ENCODE data around the gene NCK2. TPM values are rescaled to one million over a fixed set of nuclear protein-coding genes. Genes with fewer than 3 reads are reported as not detected.

Gene NCK2
- total and polyA plus RNA-seq, 2 of the 13 experiments (the other 11 are each of a cell fraction or from before 2014, with no cell fraction given) = 14.8 to 23.5 TPM

GRCh38 chr2:105744091-105744908, 412 bp upstream of the NCK2 start (continued):
- no peak for TF ChIP-seq MLXIP (CRISPR knock-in tag; IDR thresholded peaks at IDR 0.05; ENCODE audit: borderline replicate concordance)
- TF ChIP-seq, protein P1, sequence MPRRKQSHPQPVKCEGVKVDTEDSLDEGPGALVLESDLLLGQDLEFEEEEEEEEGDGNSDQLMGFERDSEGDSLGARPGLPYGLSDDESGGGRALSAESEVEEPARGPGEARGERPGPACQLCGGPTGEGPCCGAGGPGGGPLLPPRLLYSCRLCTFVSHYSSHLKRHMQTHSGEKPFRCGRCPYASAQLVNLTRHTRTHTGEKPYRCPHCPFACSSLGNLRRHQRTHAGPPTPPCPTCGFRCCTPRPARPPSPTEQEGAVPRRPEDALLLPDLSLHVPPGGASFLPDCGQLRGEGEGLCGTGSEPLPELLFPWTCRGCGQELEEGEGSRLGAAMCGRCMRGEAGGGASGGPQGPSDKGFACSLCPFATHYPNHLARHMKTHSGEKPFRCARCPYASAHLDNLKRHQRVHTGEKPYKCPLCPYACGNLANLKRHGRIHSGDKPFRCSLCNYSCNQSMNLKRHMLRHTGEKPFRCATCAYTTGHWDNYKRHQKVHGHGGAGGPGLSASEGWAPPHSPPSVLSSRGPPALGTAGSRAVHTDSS (CRISPR knock-in tag; conservative IDR thresholded peaks at IDR 0.05) = no peak
- TF ChIP-seq NR3C1 (CRISPR knock-in tag; IDR thresholded peaks at IDR 0.05) = no peak
- TF ChIP-seq SRSF4 (IDR thresholded peaks at IDR 0.05; ENCODE audit: low read depth, low read length, poor library complexity, severe bottlenecking) = no peak
- no peak for TF ChIP-seq HMGA1 (CRISPR knock-in tag; conservative IDR thresholded peaks at IDR 0.05)
- TF ChIP-seq ZNF704 (CRISPR knock-in tag; IDR thresholded peaks at IDR 0.05; ENCODE audit: borderline replicate concordance) = 0 out of 2 replicates have a peak, but pooled peaks have one; percentile 54
- no peak for TF ChIP-seq ZBTB49 (CRISPR knock-in tag; IDR thresholded peaks at IDR 0.05; ENCODE audit: borderline replicate concordance)
- TF ChIP-seq SNRNP70 (IDR thresholded peaks at IDR 0.05; ENCODE audit: low read depth, low read length) = no peak
- no peak for TF ChIP-seq ZNF205 (CRISPR knock-in tag; IDR thresholded peaks at IDR 0.05)
- TF ChIP-seq, protein P2, sequence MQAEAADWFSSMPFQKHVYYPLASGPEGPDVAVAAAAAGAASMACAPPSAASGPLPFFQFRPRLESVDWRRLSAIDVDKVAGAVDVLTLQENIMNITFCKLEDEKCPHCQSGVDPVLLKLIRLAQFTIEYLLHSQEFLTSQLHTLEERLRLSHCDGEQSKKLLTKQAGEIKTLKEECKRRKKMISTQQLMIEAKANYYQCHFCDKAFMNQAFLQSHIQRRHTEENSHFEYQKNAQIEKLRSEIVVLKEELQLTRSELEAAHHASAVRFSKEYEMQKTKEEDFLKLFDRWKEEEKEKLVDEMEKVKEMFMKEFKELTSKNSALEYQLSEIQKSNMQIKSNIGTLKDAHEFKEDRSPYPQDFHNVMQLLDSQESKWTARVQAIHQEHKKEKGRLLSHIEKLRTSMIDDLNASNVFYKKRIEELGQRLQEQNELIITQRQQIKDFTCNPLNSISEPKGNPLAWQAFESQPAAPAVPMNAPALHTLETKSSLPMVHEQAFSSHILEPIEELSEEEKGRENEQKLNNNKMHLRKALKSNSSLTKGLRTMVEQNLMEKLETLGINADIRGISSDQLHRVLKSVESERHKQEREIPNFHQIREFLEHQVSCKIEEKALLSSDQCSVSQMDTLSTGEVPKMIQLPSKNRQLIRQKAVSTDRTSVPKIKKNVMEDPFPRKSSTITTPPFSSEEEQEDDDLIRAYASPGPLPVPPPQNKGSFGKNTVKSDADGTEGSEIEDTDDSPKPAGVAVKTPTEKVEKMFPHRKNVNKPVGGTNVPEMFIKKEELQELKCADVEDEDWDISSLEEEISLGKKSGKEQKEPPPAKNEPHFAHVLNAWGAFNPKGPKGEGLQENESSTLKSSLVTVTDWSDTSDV (CRISPR knock-in tag; IDR thresholded peaks at IDR 0.05) = no peak

Measured in HepG2 (cell line).